Measurements from ENCODE around the gene FBXO41.

FBXO41 gene

DNA sequence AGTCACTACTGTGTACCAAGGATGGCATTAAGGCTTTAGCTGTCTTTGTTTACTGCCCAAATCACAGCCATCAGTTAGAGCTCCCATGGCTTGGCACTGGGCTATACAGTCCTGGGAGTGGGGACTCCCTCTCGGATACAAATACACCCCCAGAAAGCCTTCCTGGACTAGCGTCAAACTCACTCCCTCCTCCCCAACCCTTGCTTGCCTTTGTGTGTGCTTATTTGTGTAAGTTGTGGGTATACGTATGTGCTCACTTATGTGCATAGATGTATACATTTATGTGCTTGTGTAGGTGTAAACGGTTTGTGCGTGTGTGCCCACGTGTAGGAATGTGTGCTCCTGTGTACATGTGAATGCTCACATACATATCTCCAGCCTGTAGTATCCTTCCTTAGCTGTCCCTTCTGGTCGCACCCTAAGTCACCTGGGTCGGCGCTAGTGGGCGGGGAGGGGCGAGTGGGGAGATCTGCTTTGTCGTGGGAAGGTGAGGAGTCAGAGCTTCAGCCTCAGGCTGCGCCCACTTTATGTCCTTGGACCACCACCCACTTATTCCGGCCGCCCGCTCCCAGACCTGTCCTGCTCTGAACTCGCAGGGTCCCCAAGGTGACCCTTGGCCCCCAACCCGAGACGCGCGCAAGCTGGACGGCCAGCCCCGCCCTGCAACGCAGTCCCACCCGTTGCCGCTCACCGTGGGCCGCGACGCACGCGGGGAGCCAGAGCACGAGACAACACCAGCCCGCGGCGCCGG, 51.7 kb downstream of the FBXO41 start:
- peak; percentile 46 for DNase-seq (ENCODE audit: low spot score)
- in situ Hi-C loops (cut with MboI; ENCODE audit: low pct_unique_long_range_greater_than_20kb, low sequenced_read_pairs, unreplicated experiment), result no loop called here
- TF ChIP-seq, protein P1, sequence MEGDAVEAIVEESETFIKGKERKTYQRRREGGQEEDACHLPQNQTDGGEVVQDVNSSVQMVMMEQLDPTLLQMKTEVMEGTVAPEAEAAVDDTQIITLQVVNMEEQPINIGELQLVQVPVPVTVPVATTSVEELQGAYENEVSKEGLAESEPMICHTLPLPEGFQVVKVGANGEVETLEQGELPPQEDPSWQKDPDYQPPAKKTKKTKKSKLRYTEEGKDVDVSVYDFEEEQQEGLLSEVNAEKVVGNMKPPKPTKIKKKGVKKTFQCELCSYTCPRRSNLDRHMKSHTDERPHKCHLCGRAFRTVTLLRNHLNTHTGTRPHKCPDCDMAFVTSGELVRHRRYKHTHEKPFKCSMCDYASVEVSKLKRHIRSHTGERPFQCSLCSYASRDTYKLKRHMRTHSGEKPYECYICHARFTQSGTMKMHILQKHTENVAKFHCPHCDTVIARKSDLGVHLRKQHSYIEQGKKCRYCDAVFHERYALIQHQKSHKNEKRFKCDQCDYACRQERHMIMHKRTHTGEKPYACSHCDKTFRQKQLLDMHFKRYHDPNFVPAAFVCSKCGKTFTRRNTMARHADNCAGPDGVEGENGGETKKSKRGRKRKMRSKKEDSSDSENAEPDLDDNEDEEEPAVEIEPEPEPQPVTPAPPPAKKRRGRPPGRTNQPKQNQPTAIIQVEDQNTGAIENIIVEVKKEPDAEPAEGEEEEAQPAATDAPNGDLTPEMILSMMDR (IDR thresholded peaks at IDR 0.05; ENCODE audit: extremely low read depth, insufficient read depth, missing control alignments), result peak; percentile 20

DNA sequence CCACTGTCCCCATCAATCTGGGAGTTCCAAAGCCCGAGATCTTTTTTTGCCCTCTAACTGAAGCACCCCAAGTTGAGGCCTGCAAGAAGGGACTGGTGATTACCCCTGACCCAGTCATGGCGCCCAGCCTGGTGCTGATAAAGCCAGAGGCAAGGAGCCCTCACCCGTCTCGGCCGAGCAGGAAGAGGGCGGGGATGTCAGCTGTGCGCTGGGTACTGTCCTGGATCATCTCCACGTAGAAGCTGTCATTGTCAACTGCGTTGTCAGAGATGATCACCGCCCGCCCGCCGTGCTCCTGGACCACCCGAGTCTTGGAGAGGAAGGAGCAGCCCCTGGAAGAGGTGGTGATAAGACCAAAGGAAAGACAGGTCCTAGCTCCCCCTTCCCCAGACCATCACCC, 55.6 kb downstream of the FBXO41 start:
- no peak for DNase-seq (ENCODE audit: low spot score)
- TF ChIP-seq, protein P1 (IDR thresholded peaks at IDR 0.05; ENCODE audit: extremely low read depth, insufficient read depth, missing control alignments), result no peak
- in situ Hi-C loops (cut with MboI; ENCODE audit: low pct_unique_long_range_greater_than_20kb, low sequenced_read_pairs, unreplicated experiment), result no loop called here

DNA sequence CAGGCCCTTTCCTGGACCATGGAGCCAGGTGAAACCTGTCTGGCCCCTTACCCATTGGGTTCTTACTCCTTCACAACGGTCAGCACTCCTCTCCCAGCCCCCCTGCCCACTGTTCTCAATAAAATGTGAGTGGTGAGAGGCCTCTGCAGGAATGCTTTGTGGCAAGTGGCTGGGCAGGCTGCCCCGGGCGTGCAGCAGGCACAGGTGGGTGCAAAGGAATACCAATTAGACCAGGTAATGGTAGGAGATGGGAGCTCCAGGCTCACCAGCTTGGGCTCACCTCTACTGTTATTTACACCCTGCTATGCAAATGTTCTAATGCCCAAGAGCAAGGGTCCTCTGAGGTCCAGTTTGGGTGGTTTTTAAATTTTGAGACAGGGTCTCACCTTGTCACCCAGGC, 57.2 kb downstream of the FBXO41 start:
- in situ Hi-C loops (cut with MboI; ENCODE audit: low pct_unique_long_range_greater_than_20kb, low sequenced_read_pairs, unreplicated experiment), result no loop called here
- no peak for DNase-seq (ENCODE audit: low spot score)
- TF ChIP-seq, protein P1 (IDR thresholded peaks at IDR 0.05; ENCODE audit: extremely low read depth, insufficient read depth, missing control alignments), result no peak

DNA sequence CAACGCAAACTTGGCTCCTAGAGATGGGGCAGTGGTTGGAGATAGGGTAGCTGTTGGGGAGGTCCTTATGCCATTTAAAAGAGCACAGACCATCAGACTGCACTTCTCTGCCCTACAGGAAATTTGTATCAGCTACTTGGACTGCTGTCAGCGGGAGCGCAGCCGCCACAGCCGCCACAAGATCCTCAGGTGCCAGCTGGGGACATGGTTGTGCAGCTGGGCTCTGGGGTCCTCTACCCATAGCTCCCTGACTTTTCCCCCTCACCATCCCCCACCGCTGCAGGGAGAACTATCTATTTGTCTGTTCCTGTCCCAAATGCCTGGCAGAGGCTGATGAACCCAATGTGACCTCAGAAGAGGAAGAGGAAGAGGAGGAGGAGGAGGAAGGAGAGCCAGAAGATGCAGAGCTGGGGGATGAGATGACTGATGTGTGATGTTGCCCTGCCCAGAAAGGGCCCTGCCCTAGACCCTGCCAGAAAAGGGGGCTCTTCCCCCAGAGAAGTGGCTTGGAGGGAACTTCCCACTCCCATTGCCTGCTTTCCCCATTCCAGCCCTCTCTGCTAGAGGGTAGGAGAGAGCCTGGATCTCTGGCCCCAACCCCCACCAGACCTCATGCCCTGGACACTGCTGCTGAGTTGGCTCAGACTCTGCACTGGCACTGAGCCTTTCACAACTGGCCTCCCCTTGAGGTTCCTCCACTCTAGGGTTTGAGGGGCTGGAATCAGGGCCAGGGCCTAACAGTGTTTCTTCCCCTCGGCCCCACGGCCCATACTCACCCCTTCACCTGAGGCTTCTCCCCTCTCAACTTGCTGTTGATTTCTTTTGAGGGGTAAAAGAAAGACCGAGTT, 58.5 kb downstream of the FBXO41 start:
- TF ChIP-seq, protein P1 (IDR thresholded peaks at IDR 0.05; ENCODE audit: extremely low read depth, insufficient read depth, missing control alignments), result no peak
- in situ Hi-C loops (cut with MboI; ENCODE audit: low pct_unique_long_range_greater_than_20kb, low sequenced_read_pairs, unreplicated experiment), result no loop called here
- no peak for DNase-seq (ENCODE audit: low spot score)

DNA sequence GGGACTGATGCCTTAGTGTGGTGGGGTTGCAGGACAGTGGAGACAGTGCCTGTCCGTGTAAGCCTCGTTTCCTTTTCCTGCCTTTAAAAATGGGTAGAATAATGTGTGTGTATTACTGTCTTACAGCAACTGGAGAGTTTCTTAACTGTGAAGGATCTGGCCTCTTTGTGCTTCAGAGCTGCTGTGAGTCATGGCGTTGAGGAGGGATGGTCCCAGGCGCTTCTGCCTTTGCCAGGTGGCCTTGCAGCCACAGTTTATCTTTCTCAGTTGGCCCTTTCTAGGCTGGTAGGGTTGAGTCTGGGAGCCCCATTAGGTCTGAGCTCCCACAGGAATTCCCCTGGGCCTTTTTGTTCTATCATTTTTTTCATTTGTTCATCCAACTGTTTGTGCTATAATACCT, 60.5 kb downstream of the FBXO41 start:
- TF ChIP-seq, protein P1 (IDR thresholded peaks at IDR 0.05; ENCODE audit: extremely low read depth, insufficient read depth, missing control alignments), result no peak
- DNase-seq (ENCODE audit: low spot score), result no peak
- in situ Hi-C loops (cut with MboI; ENCODE audit: low pct_unique_long_range_greater_than_20kb, low sequenced_read_pairs, unreplicated experiment), result no loop called here

DNA sequence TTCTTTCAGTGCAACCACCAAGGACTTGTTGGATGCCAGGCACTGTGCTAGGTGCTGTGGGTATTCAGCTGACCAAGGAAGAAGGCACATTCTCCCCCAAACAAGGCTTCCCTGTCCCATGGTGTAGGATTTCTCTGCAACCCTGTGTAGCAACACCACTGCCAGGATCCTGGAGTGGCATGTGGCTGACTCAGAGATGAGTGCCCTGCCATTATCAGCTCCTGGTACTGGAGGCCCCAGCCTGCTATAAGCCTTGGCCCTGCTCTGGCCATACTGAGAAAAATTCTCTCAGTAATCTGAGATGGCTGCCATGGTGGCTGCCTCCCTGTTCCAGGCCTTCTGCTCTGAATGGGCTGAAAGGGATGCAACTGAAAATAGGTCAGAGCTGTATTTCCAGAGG, 66.0 kb downstream of the FBXO41 start:
- in situ Hi-C loops (cut with MboI; ENCODE audit: low pct_unique_long_range_greater_than_20kb, low sequenced_read_pairs, unreplicated experiment), result no loop called here
- DNase-seq (ENCODE audit: low spot score), result no peak

More for the DNA sequence above, 66.0 kb downstream of the FBXO41 start:
- TF ChIP-seq, protein P1 (IDR thresholded peaks at IDR 0.05; ENCODE audit: extremely low read depth, insufficient read depth, missing control alignments), result no peak
